Fibroblast of upper back skin (primary cell): ENCODE data around the gene SAFB2.
A peak's percentile ranks its signal among the peaks of the same experiment; 100 is the strongest.
"Not testable (repeated sequence)": the region's sequence is repeated elsewhere in the genome, so short reads cannot be mapped to it uniquely, and the experiment has no call there.

ENCODE experiments used
- DNase-seq: peaks from one replicate; pipeline ENCODE4 v3.0.0-alpha.2; 2013

The SAFB2 gene

GRCh38 chr19:5632241-5632612 is 9.7 kb upstream of the SAFB2 start:
- no peak for DNase-seq

GRCh38 chr19:5631567-5632240 is 9.1 kb upstream of the SAFB2 start:
- no peak for DNase-seq

GRCh38 chr19:5628919-5629481 is 6.4 kb upstream of the SAFB2 start:
- DNase-seq: no peak

GRCh38 chr19:5628461-5628860 is 5.9 kb upstream of the SAFB2 start:
- no peak for DNase-seq

GRCh38 chr19:5627395-5627904 is 4.9 kb upstream of the SAFB2 start:
- DNase-seq: peak; percentile 61

GRCh38 chr19:5625641-5626040 is 3.1 kb upstream of the SAFB2 start:
- no peak for DNase-seq

- DNase-seq: no peak
Measured at GRCh38 chr19:5624741-5625278, 2.2 kb upstream of the SAFB2 start.

GRCh38 chr19:5624018-5624663 is 1.6 kb upstream of the SAFB2 start:
- peak; percentile 18 for DNase-seq

GRCh38 chr19:5623397-5624017 is 931 bp upstream of the SAFB2 start:
- DNase-seq: no peak

- no peak for DNase-seq
Measured at GRCh38 chr19:5621945-5622464, 571 bp downstream of the SAFB2 start.

- no peak for DNase-seq
Measured at GRCh38 chr19:5621311-5621944, 1.1 kb downstream of the SAFB2 start.

- no peak for DNase-seq
Measured at GRCh38 chr19:5619946-5620345, 2.6 kb downstream of the SAFB2 start.

GRCh38 chr19:5618591-5618990 is 4.0 kb downstream of the SAFB2 start:
- DNase-seq: no peak

GRCh38 chr19:5617080-5617479 is 5.5 kb downstream of the SAFB2 start:
- no peak for DNase-seq

- peak; percentile 44 for DNase-seq
Measured at GRCh38 chr19:5615756-5616327, 6.7 kb downstream of the SAFB2 start.

- DNase-seq: no peak
Measured at GRCh38 chr19:5612891-5613865, 9.4 kb downstream of the SAFB2 start.

GRCh38 chr19:5609881-5610448 is 12.6 kb downstream of the SAFB2 start:
- DNase-seq: no peak

- DNase-seq: not testable (repeated sequence)
Measured at GRCh38 chr19:5608766-5609165, 13.8 kb downstream of the SAFB2 start.

- DNase-seq: no peak
Measured at GRCh38 chr19:5608291-5608690, 14.3 kb downstream of the SAFB2 start.
